HK-2 (cell line): ENCODE results near the gene PGGHG.

ENCODE experiments used
- DNase-seq: peaks from one replicate; pipeline ENCODE4 v3.0.0-alpha.2; 2018; ENCODE audit not compliant: unreplicated experiment

Gene PGGHG

DNA sequence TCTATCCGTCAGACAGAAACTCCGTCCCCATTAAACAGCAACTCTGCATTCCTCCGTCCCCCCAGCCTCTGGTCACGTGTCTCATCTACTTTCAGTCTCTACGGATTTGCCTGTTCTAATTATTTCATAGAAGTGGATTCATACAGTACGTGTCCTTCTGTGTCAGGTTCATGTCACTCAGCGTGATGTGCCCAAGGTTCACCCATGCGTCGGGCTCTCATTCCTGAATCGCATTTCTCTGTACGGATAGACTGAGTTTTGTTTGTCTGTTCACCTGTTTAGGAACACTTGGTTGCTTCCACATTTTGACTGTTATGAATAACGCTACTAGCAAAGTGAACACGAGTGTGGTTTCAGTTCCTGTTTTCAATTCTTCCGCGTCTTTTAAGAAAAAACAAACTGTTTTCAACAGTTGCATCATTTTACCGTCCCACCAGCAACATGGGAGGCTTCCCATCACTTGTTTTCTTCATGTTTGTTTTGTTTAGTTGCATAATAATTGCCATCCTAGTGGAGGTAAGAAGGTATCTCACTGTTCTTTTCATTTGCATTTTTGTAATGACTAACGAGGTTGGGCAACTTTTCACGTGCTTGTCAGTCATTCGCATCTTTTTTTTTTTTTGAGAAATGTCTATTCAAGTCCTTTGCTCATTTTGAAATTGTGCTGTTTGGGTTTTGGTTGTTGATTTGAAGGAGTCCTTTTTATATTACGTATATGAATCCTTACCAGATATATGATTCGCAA is 19.6 kb upstream of the PGGHG start:
- no peak for DNase-seq

DNA sequence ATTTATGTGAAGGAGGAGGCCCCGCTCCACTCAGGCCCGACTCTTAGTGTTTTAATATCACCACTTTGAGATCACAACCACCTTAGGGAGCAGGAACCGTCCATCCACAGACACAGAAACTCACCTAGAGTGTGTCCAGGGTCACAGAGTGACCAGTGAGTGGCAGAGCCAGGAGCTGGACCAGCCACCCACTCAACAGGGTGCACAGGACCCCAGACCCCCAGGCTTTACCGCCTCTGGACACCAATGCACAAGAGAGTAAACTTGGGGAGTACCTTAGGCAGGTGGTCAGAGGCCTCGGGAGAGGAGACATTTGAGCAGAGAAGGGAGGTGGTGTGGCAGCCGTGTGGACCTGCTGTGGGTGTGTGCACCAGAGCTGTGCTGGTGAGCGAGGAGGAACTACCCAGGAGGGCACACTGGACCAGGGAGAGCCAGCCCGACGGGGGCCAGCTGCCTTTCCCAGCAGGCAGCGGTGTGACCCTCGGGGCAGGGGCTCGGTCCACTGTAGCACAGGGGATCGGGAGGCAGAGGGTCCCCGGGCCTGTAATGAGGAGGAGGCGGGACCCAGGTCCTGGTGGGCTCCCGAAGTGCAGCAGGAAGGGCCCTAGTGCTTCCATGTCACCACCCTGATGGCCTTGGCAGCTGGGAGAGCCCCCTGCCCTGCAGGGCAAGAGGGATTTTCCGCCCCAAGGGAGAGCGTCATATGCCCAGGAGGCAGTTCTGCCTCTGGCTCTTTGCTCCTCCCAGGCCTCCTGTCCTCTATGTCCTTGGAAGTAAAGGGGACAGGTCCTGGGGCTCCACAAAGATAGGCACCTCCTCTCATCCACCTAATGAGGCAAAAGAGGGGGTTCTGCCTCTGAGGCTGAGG is 18.2 kb upstream of the PGGHG start:
- DNase-seq: no peak

DNA sequence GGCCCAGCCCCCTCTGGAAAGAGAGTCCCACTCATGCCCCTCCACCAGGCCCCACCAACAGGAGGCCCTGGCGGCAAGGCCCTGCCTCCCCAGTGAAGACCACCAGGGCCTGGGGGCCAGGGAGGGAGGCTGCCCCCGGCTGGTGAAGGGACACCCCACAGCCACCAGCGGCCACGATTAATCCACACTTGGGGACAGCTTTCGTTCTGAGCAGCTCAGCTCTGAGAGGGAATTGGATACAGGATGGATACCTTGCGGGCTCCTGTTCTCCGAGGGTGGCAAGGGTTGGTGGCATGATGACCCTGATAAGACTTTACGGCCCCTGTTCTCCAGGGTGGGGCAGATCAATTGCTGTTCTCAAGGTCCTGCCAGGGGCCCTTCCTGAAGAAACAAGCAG is 17.6 kb upstream of the PGGHG start:
- no peak for DNase-seq

DNA sequence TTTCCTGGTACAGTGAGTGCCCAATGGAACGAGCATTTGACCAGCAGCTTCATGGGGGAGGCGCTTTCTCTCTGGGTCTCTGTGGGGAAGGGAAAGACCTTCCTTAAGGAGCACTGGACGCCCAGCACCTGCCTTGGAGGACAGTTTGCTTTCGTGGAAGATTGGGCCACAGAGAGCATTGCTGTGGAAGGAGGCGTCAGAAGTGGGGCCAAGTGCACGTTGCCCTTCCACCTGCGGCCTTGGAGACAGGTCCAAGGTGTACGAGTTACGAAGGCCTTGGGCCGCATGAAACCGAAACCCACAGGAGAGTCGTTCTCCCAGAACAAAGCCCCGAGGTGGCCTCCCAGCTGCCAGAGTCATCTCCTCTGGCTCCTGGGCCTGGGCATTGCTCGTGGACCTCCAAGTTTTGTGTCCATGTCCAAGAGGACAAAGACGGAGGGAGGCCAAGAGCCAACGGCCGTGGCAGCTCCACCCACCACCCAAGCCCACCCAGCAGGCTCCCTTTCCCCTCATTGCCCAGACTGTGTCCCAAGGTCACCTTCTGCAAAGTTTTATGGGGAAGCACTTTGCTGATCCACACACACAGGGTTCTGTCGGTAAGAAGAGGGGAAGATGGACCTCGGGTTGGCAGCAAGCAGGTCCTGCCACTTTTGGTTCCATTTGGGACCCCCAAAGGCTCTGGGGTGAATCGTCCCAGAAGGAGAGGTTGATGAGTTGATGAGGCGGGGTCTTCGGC is 16.6 kb upstream of the PGGHG start:
- DNase-seq: no peak

DNA sequence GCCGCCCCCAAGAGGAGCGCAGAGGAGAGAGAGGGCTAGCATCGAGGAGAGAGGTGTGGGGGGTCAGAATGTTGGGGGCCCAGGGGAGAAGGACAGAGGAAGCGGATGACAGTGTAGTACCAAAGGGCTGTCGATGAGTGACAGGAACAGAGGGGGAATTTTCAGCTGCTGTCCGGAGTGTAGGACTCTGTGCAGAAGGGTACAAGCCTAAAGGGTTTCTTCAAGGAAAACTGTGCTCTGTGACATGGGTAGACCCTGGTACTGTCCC is 16.1 kb upstream of the PGGHG start:
- DNase-seq: no peak

DNA sequence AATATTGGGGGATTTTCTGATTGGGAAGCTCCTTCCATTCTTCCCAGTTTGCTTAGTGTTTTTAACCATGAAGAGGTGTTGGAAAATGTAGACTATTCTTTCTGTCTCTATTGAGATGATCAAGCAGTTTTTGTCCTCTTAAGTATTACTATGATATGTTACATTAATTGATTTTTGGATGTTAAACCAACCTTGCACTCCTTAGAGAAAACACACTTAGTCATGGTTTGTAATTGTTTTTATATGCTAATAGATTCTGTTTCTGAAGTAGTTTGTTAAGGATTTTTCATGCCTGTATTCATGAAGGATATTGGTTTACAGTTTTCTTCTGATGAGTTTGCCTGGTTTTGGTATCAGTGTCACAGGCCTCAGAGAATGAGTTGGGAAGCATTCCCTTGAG is 12.7 kb upstream of the PGGHG start:
- no peak for DNase-seq

DNA sequence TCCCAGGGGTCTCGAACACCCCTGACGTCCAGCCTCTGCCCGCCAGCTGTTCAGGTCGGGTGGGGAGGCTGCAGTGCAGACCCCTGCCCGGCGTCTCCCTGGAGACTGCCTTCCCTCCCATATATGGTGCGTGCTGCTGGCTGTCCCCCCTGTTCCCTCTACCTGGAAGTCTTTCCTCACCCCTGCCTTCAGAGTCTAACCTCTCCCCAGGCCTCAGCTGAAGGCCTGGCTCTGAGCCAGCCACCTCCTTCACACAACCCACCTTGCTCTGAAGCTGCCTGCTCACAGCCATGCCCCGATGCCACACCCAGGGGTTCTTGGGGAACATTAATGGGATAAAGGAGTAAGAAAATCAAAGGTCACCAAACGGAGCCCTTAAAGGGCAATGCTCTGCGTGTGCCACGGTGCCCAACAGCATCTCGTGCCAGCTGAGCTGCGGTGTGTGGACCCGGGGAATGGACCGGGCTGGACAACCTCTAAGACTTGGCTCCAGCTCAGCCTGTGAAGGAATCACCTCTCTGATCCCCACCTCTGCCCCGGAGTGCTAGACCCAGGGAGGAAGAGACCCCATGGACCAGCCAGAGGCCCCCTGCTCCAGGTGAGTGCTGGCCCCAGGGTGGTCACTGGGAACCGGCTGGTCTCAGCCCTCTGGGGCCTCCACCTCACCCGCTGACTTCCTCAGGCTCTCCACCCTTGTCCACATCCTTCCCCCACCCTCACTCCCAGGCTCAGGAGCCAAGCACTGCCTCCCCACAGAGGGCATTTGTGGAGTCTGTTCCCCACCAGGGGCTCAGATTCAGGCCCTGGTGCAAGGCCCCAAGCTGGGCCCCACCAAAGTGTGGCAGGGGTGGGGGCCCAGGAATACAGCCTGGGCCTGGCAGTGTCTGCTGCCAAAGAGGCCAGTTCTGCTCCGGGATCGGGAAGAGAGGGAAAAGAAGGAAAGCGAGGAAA is 10.7 kb upstream of the PGGHG start, which contains the start of gene NLRP6:
Gene NLRP6 (plus strand): TSS at position 407 of the 951 bp plus-strand sequence. CDS start 163 bp downstream, at position 570.
- DNase-seq: no peak

DNA sequence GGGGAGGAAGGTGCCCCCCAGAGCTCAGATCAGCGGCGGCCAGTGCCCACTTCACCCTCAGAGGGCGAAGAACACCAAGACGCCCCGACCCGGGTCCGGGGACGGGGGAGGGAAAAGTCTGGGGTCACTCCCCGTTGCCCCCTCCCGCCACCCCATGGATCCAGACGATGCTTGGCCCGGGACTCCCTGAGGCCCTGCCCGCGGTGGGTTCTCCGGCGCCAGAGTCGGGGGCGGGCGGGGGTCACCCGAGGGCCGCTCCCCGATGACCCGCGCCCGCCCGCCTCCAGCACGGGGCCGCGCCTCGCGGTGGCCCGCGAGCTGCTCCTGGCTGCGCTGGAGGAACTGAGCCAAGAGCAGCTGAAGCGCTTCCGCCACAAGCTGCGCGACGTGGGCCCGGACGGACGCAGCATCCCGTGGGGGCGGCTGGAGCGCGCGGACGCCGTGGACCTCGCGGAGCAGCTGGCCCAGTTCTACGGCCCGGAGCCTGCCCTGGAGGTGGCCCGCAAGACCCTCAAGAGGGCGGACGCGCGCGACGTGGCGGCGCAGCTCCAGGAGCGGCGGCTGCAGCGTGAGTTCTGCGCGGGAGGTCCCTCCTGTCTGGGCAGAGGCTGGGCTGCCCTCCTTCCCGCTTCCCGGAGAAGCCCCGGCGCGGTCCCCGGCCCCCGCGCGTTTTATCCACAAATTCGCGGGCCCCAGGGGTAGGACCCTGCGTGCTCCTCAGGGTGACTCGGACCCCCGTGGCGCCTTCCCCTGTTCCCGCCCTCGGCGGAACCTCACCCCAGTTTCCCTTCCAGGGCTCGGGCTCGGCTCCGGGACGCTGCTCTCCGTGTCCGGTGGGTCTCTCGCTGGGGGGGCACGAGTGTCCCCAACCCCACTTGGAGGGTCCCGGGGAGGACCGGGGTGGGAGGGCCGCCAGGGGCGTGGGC is 9.6 kb upstream of the PGGHG start:
- DNase-seq: no peak

DNA sequence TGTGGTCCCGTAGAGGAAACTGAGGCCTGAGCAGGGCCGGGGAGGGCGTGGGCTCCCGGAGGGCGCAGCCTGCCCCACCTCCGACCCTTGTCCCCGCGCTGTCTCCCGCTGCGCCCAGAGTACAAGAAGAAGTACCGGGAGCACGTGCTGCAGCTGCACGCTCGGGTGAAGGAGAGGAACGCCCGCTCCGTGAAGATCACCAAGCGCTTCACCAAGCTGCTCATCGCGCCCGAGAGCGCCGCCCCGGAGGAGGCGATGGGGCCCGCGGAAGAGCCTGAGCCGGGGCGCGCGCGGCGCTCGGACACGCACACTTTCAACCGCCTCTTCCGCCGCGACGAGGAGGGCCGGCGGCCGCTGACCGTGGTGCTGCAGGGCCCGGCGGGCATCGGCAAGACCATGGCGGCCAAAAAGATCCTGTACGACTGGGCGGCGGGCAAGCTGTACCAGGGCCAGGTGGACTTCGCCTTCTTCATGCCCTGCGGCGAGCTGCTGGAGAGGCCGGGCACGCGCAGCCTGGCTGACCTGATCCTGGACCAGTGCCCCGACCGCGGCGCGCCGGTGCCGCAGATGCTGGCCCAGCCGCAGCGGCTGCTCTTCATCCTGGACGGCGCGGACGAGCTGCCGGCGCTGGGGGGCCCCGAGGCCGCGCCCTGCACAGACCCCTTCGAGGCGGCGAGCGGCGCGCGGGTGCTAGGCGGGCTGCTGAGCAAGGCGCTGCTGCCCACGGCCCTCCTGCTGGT is 8.8 kb upstream of the PGGHG start:
- peak; percentile 35 for DNase-seq

DNA sequence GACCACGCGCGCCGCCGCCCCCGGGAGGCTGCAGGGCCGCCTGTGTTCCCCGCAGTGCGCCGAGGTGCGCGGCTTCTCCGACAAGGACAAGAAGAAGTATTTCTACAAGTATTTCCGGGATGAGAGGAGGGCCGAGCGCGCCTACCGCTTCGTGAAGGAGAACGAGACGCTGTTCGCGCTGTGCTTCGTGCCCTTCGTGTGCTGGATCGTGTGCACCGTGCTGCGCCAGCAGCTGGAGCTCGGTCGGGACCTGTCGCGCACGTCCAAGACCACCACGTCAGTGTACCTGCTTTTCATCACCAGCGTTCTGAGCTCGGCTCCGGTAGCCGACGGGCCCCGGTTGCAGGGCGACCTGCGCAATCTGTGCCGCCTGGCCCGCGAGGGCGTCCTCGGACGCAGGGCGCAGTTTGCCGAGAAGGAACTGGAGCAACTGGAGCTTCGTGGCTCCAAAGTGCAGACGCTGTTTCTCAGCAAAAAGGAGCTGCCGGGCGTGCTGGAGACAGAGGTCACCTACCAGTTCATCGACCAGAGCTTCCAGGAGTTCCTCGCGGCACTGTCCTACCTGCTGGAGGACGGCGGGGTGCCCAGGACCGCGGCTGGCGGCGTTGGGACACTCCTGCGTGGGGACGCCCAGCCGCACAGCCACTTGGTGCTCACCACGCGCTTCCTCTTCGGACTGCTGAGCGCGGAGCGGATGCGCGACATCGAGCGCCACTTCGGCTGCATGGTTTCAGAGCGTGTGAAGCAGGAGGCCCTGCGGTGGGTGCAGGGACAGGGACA is 8.0 kb upstream of the PGGHG start:
- no peak for DNase-seq

DNA sequence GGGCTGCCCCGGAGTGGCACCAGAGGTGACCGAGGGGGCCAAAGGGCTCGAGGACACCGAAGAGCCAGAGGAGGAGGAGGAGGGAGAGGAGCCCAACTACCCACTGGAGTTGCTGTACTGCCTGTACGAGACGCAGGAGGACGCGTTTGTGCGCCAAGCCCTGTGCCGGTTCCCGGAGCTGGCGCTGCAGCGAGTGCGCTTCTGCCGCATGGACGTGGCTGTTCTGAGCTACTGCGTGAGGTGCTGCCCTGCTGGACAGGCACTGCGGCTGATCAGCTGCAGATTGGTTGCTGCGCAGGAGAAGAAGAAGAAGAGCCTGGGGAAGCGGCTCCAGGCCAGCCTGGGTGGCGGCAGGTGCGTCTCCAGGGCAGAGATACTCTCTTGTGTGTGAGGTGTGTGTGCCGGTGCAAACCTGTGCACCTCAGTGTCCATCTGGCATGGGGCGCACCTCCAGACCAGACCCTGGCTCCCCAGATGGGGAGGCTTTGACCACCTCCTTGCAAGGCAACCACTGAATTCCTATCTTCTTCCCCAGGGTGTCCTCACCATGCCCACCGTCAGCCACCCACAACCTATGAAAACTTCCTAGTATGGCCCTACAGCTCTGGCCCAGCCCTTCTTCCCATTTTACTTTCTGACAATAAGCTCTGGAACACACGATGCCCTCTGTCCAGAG is 7.3 kb upstream of the PGGHG start:
- DNase-seq: no peak

DNA sequence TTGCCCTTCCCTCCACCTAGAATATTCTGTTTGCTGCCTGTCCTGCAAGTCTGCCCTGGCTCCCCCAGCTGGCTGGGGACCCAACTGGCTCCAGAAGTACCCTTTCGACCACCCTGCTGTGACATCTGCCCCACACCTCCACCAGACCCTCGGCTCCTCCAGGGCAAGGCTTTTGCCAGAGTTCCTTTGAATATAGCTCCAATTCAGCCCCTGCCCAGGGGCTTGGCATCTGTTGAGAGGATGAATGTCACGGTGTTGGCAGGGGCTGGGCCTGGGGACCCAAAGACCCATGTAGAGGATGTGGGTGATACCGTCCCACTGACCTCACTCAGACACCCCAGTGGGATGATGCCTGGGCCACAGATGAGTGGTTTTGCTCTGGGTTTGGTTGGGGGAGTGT is 6.8 kb upstream of the PGGHG start:
- DNase-seq: no peak

DNA sequence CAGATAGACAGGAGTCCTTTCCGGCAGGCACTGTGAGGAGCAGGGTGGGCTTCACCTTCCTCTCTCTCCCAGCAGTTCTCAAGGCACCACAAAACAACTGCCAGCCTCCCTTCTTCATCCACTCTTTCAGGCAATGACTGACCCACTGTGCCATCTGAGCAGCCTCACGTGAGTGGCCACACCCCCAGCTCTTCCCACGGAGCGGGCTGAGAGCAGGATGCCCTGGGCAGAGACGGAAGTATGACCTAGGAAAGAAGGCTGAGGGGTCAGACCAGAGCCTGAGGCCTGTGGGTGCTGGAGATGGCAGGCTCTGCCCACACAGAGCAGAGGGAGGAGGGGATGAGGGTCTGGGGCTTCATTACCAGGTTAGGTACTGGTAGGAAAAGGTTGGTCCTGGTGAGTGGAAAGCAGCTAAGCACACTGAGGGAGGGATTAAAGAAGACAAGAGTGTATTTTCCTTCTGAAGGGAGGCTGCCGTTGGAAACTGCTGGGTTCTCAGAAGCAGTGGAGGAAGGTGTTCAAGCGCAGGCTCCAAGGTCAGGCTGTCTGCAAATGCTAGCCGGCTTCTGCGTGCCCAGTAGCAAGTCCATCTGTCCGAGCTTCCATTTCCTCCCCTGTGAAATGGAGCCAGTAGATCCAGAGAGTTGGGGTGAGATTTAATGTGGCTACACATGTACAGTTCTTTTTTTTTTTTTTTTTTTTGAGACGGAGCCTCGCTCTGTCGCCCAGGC is 6.1 kb upstream of the PGGHG start:
- no peak for DNase-seq

DNA sequence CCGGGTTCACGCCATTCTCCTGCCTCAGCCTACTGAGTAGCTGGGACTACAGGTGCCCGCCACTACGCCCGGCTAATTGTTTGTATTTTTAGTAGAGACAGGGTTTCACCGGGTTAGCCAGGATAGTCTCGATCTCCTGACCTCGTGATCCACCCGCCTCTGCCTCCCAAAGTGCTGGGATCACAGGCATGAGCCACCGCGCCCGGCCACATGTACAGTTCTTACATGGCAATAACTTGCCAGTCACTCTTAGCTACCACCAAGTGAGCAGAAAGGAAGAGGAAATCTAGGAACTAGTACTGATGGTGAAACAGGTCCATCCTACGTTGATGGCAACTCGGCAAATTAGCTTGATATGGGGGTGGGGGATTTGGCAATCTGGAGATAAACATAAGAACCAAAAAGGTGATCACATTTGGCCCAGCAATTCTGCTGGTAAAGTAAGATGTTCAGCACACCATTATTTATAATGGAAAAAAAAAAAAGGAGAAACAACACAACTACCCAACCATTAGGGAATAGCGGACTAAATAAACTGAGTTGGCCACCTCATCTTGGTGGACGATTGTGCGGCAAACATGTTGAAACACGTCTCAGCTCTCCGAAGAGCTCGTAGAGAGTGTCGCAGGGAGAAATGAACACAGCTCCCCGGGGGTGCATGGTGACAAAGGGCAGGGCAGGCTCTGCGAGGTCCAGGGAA is 5.4 kb upstream of the PGGHG start:
- no peak for DNase-seq

DNA sequence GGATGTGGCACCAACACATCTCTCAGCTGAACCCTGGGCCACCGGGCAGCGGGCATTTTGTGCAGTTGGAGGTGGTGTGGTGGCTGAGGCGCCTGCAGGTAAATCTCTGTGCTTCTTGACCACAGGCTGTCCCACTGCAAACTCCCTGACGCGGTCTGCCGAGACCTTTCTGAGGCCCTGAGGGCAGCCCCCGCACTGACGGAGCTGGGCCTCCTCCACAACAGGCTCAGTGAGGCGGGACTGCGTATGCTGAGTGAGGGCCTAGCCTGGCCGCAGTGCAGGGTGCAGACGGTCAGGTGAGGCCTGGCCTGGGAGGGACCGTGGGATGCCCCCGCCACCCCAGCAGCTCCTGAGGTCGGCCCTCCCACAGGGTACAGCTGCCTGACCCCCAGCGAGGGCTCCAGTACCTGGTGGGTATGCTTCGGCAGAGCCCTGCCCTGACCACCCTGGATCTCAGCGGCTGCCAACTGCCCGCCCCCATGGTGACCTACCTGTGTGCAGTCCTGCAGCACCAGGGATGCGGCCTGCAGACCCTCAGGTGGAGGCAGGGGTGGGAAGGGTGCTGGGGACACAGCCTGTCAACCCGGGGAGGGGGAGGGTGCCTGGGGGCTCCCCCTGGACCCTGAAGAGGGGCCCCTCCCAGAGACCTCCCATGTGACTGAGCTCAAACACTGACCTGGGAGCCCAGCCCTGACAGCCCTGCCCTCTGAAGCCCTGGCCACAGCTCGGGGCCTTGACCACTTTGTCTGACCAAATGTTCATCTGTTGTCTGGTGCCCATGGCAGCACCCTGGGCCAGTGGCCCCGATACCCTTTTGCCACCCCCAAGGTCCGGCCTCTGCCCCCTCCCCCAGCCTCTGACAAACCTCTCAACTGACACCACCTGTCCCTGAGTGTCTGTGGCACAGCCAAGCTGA is 4.6 kb upstream of the PGGHG start:
- no peak for DNase-seq
